ENCODE measurements around the gene HEXB.

HEXB gene

GRCh38 chr5:74684900-74685851, at the start of gene HEXB:
Gene HEXB (plus strand): TSS chr5:74685233. CDS start chr5:74685261, 28 bp downstream.
- peak; percentile 86 for DNase-seq (ENCODE audit: low spot score)

- no peak for DNase-seq (ENCODE audit: low spot score)
Observed at GRCh38 chr5:74636149-74636548, 48.9 kb upstream of the HEXB start.

- DNase-seq (ENCODE audit: low spot score), result no peak
Observed at GRCh38 chr5:74636552-74636951, 48.5 kb upstream of the HEXB start.

- no peak for DNase-seq (ENCODE audit: low spot score)
Observed at GRCh38 chr5:74638544-74638969, 46.5 kb upstream of the HEXB start.

- DNase-seq (ENCODE audit: low spot score), result no peak
Observed at GRCh38 chr5:74638970-74639806, 45.8 kb upstream of the HEXB start.

- no peak for DNase-seq (ENCODE audit: low spot score)
Observed at GRCh38 chr5:74639807-74640449, 45.1 kb upstream of the HEXB start.

GRCh38 chr5:74640450-74640953, 44.5 kb upstream of the HEXB start, which contains the start of gene ENC1:
Gene ENC1 (minus strand): TSS chr5:74640728. CDS start chr5:74636485, 4,243 bp downstream.
- DNase-seq (ENCODE audit: low spot score), result peak; percentile 90

- DNase-seq (ENCODE audit: low spot score), result peak; percentile 77
Observed at GRCh38 chr5:74640954-74641734, 43.9 kb upstream of the HEXB start.

GRCh38 chr5:74641735-74642542, 43.1 kb upstream of the HEXB start:
- peak; percentile 81 for DNase-seq (ENCODE audit: low spot score)

GRCh38 chr5:74642543-74642863, 42.5 kb upstream of the HEXB start:
- no peak for DNase-seq (ENCODE audit: low spot score)

- DNase-seq (ENCODE audit: low spot score), result no peak
Observed at GRCh38 chr5:74643111-74643562, 41.9 kb upstream of the HEXB start.

GRCh38 chr5:74647096-74647495, 37.9 kb upstream of the HEXB start:
- DNase-seq (ENCODE audit: low spot score), result no peak

GRCh38 chr5:74648835-74649293, 36.2 kb upstream of the HEXB start:
- DNase-seq (ENCODE audit: low spot score), result peak; percentile 83

GRCh38 chr5:74649421-74649973, 35.5 kb upstream of the HEXB start:
- no peak for DNase-seq (ENCODE audit: low spot score)

- DNase-seq (ENCODE audit: low spot score), result no peak
Observed at GRCh38 chr5:74651710-74652109, 33.3 kb upstream of the HEXB start.

GRCh38 chr5:74652576-74652975, 32.5 kb upstream of the HEXB start:
- no peak for DNase-seq (ENCODE audit: low spot score)

GRCh38 chr5:74653991-74654390, 31.0 kb upstream of the HEXB start:
- no peak for DNase-seq (ENCODE audit: low spot score)

GRCh38 chr5:74655206-74655605, 29.8 kb upstream of the HEXB start:
- no peak for DNase-seq (ENCODE audit: low spot score)

- no peak for DNase-seq (ENCODE audit: low spot score)
Observed at GRCh38 chr5:74655716-74656115, 29.3 kb upstream of the HEXB start.

GRCh38 chr5:74657165-74657564, 27.9 kb upstream of the HEXB start:
- DNase-seq (ENCODE audit: low spot score), result no peak
